Hippocampal formation (tissue), 2 donors: ENCODE results near the gene ABHD17B.
"Not testable (repeated sequence)": the region's sequence is repeated elsewhere in the genome, so short reads cannot be mapped to it uniquely, and the experiment has no call there.

Experiments used
- DNase-seq, 2 donors: peaks; one replicate each; lab custom pipeline; 2025; lab: John Stamatoyannopoulos, UW

ABHD17B gene

DNA sequence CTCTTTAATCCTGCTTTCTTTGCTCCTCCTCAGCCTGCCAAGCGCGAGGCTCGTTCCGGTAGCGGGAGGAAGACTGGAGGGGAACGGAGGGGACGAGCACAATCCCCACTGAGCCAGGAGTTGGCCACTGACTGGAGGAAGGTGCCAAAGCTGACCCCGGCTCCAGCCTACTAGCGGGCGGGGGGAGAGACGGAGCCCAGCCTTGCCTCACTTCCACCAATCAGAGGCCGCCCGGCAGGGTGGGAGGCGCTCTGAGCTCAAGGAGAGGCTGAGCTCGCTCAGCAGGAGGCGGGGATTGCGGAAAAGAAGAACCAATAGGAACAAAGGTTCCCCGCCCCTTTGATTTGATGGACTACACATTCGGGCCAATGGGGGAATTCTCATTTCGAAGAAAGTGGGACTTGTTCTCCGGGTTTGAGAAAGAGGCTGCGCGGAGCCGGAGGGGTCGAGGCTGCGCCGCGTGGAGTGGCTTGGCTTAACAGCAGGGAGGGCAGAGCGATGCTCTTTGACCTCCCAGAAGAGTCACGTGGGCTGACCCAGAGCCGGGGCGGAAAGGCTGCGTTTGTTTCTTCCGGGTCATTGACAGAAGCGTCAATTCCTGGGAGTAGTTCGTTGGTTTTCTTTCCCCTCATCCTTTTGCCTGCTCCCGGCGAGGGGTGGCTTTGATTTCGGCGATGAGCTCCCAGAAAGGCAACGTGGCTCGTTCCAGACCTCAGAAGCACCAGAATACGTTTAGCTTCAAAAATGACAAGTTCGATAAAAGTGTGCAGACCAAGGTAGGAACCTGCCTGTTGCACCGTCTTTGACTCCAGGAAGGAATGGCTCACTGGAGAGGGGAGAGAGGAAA, at the start of gene ABHD17B, which contains the start of gene C9orf85:
ABHD17B (minus strand) TSS at position 133 of the 847 bp plus-strand sequence. CDS start 36,113 bp downstream, outside the sequence.
C9orf85 (plus strand) TSS at position 579 of the 847 bp plus-strand sequence; CDS start at position 675, 96 bp downstream.
- DNase-seq: peak; percentile 99 to 100

DNA sequence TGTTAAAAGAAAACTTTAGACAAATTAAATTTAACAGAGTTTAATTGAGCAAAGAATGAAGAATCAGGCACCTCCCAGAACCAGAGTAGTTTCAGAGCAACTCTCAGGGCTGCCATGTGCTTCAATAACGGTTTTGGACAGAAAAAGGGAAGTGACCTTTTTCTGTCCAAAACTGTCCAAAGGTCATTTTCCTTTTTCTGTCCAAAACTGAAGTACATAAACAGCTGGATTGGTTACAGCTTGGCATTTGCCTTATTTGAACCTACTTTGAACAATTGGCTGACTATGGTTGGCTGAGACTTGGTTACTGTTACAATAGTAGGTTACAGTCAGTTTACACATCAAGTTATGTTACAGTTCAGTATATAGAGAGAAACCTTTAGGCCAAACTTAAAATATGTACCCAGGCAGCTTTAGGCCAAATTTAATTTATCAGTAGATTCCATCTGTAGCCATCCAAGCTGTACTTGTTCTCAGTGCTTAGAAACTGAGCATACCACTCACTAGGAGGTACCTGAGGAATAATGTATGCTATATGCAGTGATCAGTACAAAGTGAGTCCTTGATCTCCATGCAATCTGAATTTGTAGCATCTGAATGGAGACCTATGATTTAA, 44.4 kb upstream of the ABHD17B start:
- no peak for DNase-seq

DNA sequence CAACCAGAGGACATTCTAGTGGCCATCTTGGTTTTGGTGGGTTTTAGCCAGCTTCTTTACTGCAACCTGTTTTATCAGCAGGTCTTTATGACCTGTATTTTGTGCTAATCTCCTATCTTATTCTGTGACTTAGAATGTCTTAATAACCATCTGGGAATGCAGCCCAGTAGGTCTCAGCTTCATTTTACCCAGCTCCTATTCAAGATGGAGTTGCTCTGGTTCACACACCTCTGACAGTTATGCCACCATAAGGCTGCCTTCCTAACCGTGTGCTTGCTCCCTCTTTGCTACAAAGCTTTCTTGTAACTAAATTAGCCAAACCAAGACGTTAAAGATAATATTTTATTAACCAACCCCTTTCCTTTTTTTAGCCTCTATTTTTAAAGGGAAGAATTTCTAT, 43.7 kb upstream of the ABHD17B start:
- not testable (repeated sequence) for DNase-seq

DNA sequence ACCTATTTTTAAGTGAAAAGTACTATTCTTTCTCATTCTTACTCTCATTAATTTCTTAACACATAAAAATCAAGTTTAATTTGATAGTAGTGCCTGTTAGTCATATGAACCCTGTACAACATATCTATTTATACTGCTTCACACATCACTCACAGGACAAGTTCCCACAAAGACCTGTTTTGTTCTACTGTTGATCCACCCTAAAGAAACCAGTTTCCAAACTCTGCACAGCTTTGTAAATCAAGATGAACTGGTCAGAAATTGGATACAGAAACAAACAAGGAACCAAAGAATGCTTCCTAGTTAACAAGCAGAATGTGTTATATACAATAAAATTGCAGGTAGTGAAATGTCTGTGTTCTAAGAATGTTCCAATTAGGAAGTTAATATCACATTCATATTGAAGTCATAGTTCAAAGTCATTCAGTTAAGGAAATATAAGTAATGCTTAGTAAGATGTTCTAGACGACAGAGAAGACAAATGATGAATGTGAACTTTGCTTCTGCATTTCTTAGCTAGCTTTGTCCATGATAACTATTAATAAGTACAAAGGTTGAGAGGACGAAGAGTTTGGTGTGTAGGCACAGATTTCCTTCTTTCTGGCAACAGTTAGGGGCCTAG, 33.9 kb upstream of the ABHD17B start:
- no peak for DNase-seq

DNA sequence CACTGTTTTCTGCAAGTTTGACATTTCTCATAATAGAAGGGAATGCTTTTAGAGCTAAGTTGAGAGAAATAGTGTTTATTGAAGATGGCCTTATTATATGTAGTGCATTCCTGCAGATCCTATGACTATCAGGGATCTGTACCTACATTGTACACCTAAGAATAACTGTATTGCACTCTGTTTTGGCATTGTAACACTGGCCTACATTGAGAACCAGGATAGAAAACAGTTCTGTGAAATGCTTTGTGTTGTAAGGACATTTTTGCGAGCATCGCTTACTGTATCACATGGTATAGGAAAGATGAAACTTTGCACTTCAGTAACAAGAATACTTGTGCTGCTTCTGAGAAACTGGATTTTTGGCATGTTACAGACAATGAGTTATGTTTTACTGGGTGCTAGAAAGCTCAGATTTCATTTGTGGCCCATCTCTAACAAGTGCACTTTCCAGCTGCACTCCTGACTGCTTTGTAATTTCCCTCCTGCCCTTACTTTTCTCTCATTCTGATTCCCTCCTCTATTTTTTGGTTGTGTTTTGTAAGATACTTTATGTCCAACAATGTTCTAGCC, 31.1 kb upstream of the ABHD17B start:
- DNase-seq: no peak

DNA sequence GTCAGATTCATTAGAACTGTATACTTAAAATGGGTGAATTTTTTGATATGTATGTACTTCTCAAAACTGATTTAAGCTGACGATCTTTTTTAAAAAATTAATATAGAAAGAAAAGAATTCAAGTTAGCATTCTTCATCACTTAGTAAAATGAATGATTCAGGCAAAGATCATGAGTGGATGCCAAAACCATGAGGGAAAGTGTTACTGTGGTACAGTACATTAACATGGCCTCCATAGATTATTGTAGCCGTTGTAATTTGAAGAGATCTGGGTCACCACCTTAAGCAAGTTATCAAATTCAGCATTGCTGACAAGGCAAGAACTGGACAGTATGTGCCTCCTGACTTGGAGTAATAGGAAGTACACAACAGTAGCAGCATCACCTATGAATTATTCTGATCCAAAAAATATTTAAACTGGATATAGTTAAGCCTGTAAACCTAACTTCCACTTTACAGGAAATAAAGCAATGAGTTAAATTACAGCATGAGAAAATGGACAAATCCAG, 30.1 kb upstream of the ABHD17B start:
- no peak for DNase-seq

DNA sequence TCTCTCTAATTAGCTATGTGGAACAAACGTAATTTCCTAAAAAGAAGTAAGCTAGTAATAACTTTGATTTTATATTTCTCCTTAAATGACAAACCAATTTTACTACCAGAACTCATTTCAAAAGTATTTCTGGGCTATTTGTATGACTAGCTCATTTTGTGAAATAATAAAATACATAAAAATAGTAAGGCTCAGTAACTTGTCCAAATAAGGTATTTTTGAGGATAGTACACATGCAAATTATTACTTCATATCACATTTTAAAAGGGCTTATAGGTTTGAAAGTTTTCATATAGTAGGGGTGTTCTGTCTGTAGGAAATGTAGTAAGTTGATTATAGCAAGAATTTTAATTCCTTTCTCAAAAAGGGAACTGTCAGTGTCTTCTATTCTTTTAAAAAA, 26.9 kb upstream of the ABHD17B start:
- DNase-seq: no peak

DNA sequence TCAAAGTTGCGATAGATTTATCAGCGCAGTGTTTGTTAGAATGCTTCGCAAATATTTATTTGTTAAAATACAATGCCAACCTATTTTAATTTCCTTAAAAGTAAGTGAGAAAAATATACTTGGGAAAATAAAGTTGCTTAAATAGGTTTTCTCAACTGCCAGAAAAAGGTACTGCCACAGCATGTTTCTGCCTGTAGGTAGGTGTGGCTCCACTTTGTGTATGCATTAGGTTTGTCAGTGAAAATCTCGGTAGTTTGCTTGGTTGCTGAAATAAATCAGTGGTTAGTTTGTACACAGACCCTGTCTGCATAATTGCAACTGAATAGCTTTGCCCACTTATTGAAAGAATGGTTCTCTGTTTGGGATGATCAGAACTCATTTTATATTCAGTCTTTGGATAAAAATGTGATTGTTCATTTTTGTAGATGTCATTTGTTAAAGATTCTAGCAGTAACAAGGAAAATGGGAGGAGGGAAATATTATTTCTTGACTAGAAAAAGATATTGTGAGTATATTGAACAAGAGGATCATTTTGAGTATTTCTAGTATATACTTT, 26.2 kb upstream of the ABHD17B start:
- DNase-seq: peak; percentile 17 to 82

DNA sequence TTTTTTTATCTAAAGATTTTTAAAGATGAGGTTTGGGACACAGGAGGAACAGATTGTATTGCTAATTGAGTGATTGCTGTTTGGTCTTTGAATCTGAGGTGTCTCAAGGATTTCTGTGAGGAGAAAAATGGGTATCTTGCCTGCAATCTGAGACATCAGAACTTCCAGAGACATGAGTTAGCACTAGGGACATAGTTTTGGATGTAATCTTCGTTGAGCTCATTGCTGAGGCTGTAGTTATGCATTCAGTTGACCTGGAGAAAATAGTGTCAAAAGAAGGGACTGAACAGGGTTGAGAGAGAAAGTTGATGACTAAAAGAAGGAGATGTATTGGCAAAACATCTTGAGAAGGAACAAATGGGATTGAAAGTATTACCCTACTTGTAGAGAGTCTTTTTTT, 25.1 kb upstream of the ABHD17B start:
- no peak for DNase-seq

DNA sequence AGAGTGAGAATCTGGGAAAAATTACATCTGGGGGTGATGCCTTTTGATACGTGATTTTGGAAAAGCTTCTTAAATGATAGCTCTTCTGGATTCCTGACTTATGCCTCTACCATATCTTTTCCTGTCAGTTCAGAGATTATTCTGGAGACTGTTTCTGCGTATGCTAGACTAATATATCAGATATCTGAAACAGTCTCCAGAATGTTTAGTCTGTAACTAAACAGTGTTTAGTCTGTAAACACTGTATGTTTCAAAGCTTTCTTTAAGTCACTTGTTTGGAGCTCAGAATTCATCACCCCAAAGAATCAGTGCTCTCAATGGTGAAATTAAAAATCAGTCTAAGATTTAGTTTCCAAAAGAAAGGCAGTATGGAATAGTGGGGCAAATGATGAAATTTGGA, 20.2 kb upstream of the ABHD17B start:
- no peak for DNase-seq

DNA sequence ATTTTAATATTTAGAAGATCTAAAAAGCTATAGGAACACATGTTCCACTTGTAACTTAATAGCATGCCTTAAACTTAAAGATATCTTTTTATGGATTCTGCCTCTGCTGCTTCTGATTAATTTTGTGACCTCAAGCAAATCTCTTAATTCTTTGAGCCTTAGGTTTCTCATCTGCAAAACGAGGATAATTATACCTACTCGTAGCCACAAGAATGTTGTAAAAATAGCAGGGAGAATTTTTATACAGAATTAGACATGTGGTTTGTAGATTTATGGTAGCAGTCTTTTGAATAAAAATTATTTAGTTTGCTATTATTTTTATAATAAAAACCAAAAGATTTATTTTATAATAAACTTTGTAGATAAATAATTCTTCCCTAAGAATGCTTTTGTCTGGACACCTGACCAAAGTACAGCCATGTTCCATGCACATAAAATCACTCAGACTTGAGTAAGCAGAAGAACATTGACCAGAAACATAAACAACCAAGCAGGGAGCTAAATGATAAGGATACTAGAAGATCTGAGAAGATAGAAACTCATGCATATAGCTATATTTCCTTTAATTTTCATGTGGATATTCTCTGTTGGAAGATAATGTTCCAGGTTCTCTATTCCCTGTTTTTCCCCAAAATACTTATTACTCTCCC, 18.9 kb upstream of the ABHD17B start:
- no peak for DNase-seq

DNA sequence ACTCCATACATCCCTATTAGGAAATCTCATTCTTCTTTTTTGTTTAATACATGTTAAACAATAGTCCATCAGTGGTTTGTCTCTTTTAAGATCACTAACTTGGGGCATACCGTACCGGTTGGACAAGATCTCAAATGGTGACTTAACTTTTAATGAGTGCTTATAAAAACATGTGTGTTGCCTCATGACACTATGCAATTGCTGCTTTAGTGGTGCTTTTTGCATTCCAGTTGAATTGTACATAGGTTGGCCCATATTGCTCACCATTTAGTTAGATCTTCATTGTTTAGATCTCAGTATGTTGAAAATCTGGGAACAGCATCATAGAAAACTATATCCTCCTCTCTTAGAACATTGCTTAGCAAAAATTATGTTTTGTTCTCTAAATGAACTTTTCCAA, 18.2 kb upstream of the ABHD17B start:
- DNase-seq: no peak

DNA sequence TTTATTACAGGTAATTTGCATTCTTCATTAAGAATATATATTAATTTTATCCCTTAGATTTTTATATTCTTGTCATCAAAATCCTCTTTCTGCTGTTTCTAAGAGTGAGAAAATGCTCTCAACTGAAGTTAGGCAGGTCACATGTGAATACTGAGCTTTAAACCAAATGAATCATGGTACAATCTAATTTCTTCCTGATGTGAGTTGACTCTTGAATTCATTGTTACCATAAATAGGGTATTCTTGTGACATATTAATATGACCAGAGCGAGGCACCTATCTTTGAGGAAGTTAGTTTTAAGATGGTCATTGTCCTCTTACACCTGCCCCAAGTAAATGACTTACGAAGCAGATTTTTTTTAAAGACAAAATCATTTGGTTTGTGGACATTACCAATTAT, 17.8 kb upstream of the ABHD17B start:
- no peak for DNase-seq

DNA sequence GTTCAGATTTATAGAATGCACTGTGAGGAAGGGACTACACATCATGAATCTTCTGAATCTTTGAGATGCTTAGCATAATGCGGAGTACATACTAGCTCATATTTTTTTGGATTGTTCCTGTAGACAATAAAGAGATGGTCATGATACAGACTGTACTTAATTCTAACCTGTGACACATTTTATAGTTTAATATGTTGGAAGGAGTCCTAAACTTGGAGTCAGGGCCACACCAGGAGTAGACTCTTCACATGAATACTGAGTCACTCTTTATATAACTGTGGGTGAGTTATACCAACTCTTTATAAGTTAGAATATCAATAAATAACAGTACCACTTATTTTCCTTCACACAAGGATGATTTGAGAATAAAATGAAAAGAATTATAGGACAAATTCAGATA, 17.4 kb upstream of the ABHD17B start:
- no peak for DNase-seq

DNA sequence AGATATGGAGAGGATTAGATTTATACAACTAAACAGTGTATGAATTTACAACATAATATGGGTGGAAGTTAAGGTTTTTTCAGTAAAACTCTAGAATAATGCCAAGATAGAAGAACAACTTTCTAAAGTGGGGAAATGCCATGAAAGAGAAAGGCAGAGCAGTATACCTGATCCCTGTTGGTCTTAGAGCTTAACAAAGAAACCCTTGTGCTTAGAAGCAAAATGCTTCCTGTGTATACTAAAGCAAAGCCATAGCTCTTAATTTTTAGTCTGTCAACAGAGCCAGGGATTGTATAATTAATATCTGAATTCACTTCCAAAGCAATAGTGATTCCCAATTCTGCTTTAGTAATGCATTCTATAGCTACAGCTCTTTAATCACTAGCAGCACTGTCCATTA, 14.8 kb upstream of the ABHD17B start:
- DNase-seq: no peak

DNA sequence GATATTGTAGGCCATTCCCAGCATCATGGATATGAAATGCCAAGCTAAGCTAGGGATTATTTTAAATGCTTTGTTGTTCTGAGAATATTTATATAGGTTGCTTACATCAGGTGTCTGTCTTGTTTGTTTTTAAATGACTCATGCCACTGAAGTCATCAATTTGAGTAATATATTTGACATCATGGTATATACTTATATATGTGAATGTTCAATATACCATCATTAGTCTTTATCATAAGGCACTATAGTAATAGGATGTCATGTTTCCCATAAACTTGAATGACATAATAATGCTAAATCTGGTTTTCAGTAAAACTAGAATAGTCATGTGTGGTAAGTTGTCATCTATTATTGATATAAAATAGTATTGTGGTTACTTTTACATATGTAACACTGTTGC, 13.6 kb upstream of the ABHD17B start:
- no peak for DNase-seq

DNA sequence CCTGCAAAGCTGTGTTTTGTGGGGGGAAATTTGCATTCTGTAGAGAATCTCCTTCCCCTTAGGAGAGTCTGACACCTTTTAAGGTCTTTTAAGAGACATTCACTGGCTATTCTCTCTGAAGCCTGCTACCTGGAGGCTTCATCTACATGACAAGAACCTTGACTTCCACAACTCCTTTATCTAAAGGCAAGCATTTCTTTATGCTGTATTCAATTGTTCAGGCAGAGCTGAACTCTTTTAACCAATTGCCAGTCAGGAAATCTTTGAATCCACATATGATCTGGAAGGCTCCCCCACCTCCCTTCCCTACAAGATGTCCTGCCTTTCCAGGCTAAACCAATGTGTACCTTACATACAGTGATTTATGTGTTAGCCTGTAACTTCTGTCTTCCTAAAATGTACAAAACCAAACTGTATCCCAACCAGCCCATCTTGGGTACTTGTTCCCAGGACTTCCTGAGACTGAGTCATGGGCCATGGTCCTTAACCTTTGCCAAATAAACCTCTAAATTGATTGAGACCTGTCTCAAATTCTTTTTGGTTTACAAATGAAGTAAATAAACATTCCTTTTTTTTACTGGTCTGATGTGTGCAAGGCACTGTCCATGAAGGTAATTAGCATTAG, 10.3 kb upstream of the ABHD17B start:
- DNase-seq: no peak

DNA sequence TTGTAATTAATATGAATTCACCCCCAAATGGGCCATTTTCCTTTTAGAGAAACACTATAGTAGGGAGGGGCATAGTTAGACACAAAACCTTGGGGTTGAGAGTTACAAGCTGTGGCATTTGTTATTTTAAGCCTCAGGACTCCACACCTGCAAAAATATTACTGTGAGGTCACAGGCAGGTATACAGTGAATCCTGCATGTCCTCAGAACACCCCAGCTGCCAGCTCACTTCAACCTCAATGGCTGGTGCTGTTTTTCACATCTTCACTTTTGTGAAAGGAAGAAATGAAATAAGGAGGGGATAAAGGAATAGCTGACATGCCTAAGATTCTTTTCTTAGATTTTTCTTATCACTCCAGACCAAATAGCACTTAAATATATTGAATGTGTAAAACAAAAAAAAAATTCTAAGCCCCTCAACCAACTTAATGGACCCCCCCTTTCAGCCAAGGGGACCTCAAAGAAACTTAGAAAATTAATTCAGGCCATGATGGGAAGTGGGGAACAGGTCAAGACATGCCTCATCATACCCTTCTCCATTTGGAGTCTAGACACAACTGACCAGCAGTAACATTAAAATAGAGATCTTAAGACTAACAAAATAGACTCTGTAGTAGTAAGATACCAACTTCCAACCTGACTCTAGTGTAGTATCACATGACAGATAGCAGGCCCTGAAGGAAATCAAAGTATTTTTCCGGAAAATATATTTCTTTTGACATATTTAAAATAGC, 9.6 kb upstream of the ABHD17B start:
- no peak for DNase-seq

DNA sequence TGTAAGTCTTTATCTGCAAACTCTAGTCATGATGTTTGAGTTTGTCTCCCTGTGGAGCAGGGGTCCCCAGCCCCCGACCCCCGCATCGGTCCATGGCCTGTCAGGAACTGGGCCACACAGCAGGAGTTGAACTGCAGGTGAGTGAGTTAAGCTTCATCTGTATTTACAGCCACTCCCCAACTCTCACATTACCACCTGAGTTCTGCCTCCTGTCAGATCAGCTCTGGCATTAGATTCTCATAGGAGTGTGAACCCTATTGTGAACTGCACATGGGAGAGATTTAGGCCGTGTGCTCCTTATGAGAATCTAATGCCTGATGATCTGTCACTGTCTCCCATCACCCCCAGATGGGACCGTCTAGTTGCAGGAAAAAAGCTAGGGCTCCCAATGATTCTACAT, 7.4 kb upstream of the ABHD17B start:
- DNase-seq: no peak

DNA sequence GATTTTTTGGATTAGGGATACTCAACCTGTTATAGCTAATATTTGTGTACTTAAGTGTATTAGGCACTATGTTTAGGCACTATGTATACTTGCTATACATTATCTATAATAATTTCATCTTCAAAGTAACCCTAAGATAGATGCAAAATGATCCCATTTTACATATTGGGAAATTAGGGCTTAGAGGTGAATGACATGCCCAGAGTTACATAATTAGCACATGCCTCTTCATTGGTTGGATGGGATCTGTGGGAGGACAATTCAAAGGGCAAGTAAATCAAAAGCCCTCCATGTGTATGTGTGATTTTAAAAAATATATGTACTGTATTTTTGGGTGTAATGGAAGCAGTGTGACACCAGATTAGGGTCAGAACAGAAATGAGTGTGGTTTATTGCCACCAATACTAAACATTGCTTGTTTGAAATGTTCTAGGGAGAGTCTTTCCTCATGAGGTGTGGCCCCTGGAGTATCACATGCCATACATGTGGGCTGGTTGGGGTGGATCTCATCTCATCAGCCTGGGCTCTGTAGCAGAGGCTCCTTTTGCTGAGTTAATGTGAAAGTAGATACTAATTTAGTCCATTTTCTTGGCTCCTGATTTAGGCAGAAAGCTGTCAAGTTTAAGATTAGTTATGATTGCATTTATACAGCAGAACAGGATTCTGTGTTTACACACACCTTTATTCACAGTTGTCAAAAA, 6.0 kb upstream of the ABHD17B start:
- no peak for DNase-seq
